ENCODE data around the gene NCOR2.
A peak's percentile ranks its signal among the peaks of the same experiment; 100 is the strongest.

Gene NCOR2

DNA sequence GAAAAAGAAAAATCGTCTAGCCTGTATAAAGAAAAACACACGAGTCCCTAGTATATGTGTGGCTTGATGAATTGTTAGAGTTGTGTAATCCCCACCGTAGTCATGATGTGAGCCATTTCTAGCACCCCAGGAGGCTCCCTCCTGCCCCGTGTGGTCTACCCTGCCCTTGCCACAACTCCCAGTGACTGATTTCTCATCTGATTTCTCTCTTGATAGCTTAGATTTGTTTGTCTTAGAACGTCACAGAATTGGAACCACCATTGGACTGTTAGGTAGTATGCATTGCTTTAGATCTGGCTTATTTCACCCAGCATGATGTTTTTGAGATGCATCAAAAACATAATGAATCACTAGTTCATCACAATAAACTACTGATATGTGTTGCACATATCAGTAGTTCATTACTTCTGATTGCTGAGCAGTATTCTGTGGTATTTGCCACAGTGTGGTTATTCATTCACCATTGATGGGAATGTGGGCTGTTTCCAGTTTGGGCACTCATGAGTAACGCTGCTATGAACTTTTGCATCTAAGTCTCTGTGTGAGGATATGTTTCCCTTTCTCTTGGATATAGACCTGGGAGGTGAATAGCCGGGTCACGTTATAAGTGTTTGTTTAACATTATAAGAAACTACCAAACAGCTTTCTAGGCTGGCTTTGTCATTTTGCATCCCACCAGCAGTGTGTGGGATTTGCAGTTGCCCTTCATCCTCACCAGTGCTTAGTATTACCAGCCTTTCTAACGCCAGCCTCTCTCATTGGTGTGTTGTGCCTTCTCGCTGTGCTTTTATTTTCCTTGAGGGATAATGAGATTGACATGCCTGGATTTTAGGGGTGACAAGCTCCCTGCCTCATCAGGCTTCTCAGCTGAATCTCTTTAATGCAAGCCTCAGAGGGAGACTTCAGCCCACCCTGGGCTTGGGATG, 31.9 kb upstream of the NCOR2 start:
- DNase-seq (ENCODE audit: low read depth), result peak; percentile 72
- TF ChIP-seq CTCF (conservative IDR thresholded peaks at IDR 0.05; ENCODE audit: low read length), result peak; percentile 52
- H3K4me3 ChIP-seq (ENCODE audit: low read length), result no peak overlapping the region

- no peak for TF ChIP-seq CTCF (conservative IDR thresholded peaks at IDR 0.05; ENCODE audit: low read length)
- no peak overlapping the region for H3K4me3 ChIP-seq (ENCODE audit: low read length)
- DNase-seq (ENCODE audit: low read depth), result no peak
Measured at GRCh38 chr12:124597041-124597440, 29.6 kb upstream of the NCOR2 start.

DNA sequence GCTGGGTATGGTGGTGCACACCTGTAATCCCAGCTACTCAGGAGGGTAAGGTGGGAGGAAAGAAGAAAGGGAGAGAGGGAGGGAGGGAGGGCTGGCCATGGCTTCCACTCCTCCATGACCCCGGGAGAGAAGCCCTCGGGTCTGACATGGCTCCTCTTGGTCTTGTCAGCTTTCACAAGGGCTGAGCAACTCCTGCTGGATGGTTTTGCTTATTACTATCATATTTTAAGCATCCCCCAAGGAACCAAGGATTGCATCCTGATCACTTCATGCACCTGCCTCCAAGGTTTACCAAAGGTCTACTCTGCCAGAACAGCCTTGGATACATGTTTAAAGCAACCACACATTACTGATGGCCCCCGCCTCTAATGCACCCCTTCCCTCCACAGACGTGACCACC, 28.0 kb upstream of the NCOR2 start:
- no peak overlapping the region for H3K4me3 ChIP-seq (ENCODE audit: low read length)
- no peak for TF ChIP-seq CTCF (conservative IDR thresholded peaks at IDR 0.05; ENCODE audit: low read length)

DNA sequence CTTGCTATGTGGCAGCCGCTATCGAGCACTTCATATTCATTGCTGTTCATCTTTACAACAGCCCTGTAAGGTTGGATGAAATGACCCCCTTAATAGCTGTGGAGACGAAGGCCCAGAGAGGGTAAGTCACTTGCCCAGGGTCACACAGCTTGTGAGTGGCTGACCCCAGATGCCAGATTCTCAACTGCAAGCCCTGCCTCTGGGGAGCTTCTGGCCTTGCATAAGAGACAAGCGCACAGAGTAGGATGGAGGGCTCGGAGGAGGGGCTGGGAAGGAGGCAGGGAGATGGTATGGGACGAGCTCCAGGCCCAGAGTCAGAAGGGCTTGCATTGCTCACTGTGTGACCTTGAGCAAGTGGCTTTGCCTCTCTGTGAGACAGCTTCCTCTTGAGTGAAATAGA, 27.4 kb upstream of the NCOR2 start:
- DNase-seq (ENCODE audit: low read depth), result no peak
- TF ChIP-seq CTCF (conservative IDR thresholded peaks at IDR 0.05; ENCODE audit: low read length), result no peak
- H3K4me3 ChIP-seq (ENCODE audit: low read length), result no peak overlapping the region

More for the DNA sequence above, 28.0 kb upstream of the NCOR2 start:
- DNase-seq (ENCODE audit: low read depth), result no peak

DNA sequence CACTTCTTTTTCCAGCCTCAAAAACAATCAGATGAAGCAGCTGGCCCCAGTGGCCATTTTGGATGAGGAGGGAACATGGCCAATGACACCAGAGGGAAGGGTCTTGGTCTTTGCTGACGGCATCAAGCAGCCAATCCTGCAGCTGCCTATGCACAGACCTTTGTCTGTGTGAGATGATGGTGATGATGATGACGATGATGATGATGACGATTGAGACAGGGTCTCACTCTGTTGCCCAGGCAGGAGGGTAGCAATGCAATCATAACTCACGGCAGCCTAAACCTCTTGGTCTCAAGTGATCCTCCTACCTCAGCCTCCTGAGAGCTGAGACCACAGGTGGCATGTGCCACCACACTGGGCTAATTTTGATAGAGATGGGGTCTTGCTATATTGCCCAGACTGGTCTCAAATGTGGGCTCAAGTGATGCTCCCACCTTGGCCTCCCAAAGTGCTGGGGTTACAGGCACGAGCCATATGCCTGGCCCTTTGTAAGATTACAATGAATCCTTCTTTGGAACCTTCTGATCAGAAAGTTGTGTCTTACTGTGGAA, 26.5 kb upstream of the NCOR2 start:
- no peak overlapping the region for H3K4me3 ChIP-seq (ENCODE audit: low read length)
- DNase-seq (ENCODE audit: low read depth), result no peak
- no peak for TF ChIP-seq CTCF (conservative IDR thresholded peaks at IDR 0.05; ENCODE audit: low read length)

GRCh38 chr12:124593176-124593575, 25.8 kb upstream of the NCOR2 start:
- DNase-seq (ENCODE audit: low read depth), result no peak
- no peak overlapping the region for H3K4me3 ChIP-seq (ENCODE audit: low read length)
- TF ChIP-seq CTCF (conservative IDR thresholded peaks at IDR 0.05; ENCODE audit: low read length), result no peak

Data from AG10803 (cell line).